Right lobe of liver (tissue), 5 donors: ENCODE results near the gene GTPBP8. TPM values are rescaled to one million over a fixed set of nuclear protein-coding genes. Genes with fewer than 3 reads are reported as not detected.

Source experiments
- total RNA-seq, 6 experiments: library from RNA; depleted of rRNA in 2 of 6; stranded (reverse); fragments of >200 nt in 2 of 6; fragmentation: NEBNext Ultra II Directional in 3 of 6; extraction: Animal tissue kit (Norgen Biotek cat#: 25700) in 3 of 6; gene quantifications; one replicate each; pipeline versions ENCODE4 v1.1.0 to v1.2.4, GENCODE V29; 2016 to 2023
- donor health status: DM: no; HTN: no; CAD: no.
- donor health status: DM: no; HTN: no; CAD: no.
- donor health status: DM: no; HTN: yes; CAD: no.
- donor health status: DM: no; HTN: yes; CAD: no.

Gene GTPBP8
- total RNA-seq, 6 experiments from 2014 or later, result 3.7 to 16.2 (median 7.5) TPM

Other genes starting within 250 kb of the GTPBP8 start
- not detected for gene CD200R1L, start 144.1 kb upstream of the GTPBP8 start, total RNA-seq
- gene CD200R1, start 15.9 kb upstream of the GTPBP8 start, total RNA-seq, result 1 to 10 TPM in 2 of 6 experiments, under 1 TPM in 4; 0.44 to 1.4 (median 0.86) TPM
- under 1 TPM; 0.22 to 0.86 (median 0.49) TPM for gene BOC, start 220.6 kb downstream of the GTPBP8 start, total RNA-seq